IMR-90 (cell line): ENCODE measurements around the gene C3.

Experiments used
- BHLHE40 ChIP-seq: fragments of 150-350 bp; IDR thresholded peaks from 2 replicates; pipeline ENCODE4 v1.6.1; 2016; ENCODE audit warnings: mild to moderate bottlenecking, low read depth, low read length
- CEBPB ChIP-seq: IDR thresholded peaks from 2 replicates; pipeline ENCODE4 v1.6.1; 2012; ENCODE audit warnings: low read depth, low read length, improper control_type of control experiment
- CHD1 ChIP-seq: IDR thresholded peaks from 2 replicates; pipeline ENCODE4 v1.6.1; 2012; ENCODE audit warnings: low read depth, low read length, improper control_type of control experiment
- FOS ChIP-seq: fragments of 150-350 bp; IDR thresholded peaks from 2 replicates; pipeline ENCODE4 v1.6.1; 2016; ENCODE audit warnings: low read depth, low read length
- MAZ ChIP-seq: IDR thresholded peaks from 2 replicates; pipeline ENCODE4 v1.6.1; 2012; ENCODE audit warnings: low read depth, mild to moderate bottlenecking, low read length, improper control_type of control experiment, moderate library complexity, borderline replicate concordance
- MXI1 ChIP-seq: IDR thresholded peaks from 2 replicates; pipeline ENCODE4 v1.6.1; 2012; ENCODE audit warnings: low read depth, mild to moderate bottlenecking, low read length, moderate library complexity, borderline replicate concordance
- NFE2L2 ChIP-seq: fragments of 150-350 bp; IDR thresholded peaks from 2 replicates; pipeline ENCODE4 v1.6.1; 2016; ENCODE audit warnings: low read depth, mild to moderate bottlenecking, low read length
- POLR2A ChIP-seq: IDR thresholded peaks from 2 replicates; pipeline ENCODE4 v1.6.1; 2012; ENCODE audit warnings: mild to moderate bottlenecking, low read depth, low read length
- RCOR1 ChIP-seq: IDR thresholded peaks from 2 replicates; pipeline ENCODE4 v1.6.1; 2012; ENCODE audit warnings: mild to moderate bottlenecking, low read length, improper control_type of control experiment; ENCODE audit not compliant: insufficient replicate concordance
- RFX5 ChIP-seq: IDR thresholded peaks from 2 replicates; pipeline ENCODE4 v1.8.0; 2012; ENCODE audit warnings: low read depth, mild to moderate bottlenecking, low read length, moderate library complexity
- USF2 ChIP-seq: fragments of 150-350 bp; IDR thresholded peaks from 2 replicates; pipeline ENCODE4 v1.6.1; 2017; ENCODE audit warnings: mild to moderate bottlenecking, antibody characterized with exemption, low read length, low read depth
- TF ChIP-seq, protein P1 (sequence below): conservative IDR thresholded peaks from 2 replicates; pipeline ENCODE4 v1.5.1; 2012; ENCODE audit warnings: mild to moderate bottlenecking, low read depth, low read length, improper control_type of control experiment
- TF ChIP-seq, protein P2 (sequence below): fragments of 150-350 bp; IDR thresholded peaks from 2 replicates; pipeline ENCODE4 v1.6.1; 2016; ENCODE audit warnings: low read depth, mild to moderate bottlenecking, low read length, moderate library complexity, borderline replicate concordance

- TF ChIP-seq, protein P1, sequence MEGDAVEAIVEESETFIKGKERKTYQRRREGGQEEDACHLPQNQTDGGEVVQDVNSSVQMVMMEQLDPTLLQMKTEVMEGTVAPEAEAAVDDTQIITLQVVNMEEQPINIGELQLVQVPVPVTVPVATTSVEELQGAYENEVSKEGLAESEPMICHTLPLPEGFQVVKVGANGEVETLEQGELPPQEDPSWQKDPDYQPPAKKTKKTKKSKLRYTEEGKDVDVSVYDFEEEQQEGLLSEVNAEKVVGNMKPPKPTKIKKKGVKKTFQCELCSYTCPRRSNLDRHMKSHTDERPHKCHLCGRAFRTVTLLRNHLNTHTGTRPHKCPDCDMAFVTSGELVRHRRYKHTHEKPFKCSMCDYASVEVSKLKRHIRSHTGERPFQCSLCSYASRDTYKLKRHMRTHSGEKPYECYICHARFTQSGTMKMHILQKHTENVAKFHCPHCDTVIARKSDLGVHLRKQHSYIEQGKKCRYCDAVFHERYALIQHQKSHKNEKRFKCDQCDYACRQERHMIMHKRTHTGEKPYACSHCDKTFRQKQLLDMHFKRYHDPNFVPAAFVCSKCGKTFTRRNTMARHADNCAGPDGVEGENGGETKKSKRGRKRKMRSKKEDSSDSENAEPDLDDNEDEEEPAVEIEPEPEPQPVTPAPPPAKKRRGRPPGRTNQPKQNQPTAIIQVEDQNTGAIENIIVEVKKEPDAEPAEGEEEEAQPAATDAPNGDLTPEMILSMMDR = no peak
- no peak for TF ChIP-seq POLR2A
- no peak for TF ChIP-seq BHLHE40
- no peak for TF ChIP-seq FOS
- no peak for TF ChIP-seq CHD1
- no peak for TF ChIP-seq RFX5
- TF ChIP-seq MAZ = no peak
- no peak for TF ChIP-seq CEBPB
- TF ChIP-seq USF2 = no peak
- no peak for TF ChIP-seq NFE2L2
- no peak for TF ChIP-seq MXI1
- TF ChIP-seq, protein P2, sequence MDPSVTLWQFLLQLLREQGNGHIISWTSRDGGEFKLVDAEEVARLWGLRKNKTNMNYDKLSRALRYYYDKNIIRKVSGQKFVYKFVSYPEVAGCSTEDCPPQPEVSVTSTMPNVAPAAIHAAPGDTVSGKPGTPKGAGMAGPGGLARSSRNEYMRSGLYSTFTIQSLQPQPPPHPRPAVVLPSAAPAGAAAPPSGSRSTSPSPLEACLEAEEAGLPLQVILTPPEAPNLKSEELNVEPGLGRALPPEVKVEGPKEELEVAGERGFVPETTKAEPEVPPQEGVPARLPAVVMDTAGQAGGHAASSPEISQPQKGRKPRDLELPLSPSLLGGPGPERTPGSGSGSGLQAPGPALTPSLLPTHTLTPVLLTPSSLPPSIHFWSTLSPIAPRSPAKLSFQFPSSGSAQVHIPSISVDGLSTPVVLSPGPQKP = no peak
- TF ChIP-seq RCOR1 = no peak
Observed at GRCh38 chr19:6718111-6718740, 2.2 kb downstream of the C3 start.
